Measurements from ENCODE around the gene POGLUT2.

DNA sequence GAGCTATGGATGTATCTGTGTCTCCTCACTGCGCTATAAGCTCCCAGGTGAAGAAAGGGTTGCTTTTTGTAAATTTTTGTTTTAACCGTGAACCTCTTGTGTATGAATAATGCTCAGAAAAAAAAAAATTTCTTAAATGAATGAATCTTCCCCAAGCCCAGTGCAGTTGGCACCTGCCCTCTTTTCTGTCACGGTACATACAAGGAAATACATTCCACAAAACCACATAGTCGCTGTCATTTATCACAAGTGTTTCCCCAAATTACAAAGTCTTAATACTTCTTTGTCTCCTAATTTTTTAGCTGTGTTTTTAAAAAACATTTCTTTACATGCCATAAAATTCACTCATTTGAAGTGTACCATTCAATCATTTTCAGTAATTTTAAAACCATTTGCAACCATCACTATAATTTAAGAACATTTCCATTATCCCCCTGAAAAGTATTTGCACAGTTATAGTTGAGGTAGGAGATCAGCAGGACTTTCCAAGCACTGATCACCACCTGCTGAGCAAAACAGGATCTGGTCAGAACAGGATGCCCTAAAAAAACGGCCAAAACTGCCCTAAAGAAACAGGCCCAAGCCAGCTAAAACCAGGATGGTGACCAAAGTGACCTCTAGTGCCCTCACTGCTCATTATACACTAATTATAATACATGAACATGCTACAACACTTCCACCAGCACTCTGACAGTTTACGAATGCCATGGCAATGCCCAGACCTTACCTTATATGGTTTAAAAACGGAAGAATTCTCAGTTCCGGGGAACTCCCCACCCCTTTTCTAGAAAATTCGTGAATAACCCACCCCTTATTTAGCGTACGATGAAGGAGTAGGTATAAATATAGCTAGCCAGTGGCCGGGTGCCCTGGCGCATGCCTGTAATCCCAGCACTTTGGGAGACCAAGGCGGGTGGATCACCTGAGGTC, 23.9 kb downstream of the POGLUT2 start:
- TF ChIP-seq, protein P1, sequence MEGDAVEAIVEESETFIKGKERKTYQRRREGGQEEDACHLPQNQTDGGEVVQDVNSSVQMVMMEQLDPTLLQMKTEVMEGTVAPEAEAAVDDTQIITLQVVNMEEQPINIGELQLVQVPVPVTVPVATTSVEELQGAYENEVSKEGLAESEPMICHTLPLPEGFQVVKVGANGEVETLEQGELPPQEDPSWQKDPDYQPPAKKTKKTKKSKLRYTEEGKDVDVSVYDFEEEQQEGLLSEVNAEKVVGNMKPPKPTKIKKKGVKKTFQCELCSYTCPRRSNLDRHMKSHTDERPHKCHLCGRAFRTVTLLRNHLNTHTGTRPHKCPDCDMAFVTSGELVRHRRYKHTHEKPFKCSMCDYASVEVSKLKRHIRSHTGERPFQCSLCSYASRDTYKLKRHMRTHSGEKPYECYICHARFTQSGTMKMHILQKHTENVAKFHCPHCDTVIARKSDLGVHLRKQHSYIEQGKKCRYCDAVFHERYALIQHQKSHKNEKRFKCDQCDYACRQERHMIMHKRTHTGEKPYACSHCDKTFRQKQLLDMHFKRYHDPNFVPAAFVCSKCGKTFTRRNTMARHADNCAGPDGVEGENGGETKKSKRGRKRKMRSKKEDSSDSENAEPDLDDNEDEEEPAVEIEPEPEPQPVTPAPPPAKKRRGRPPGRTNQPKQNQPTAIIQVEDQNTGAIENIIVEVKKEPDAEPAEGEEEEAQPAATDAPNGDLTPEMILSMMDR (optimal IDR thresholded peaks at IDR 0.05 in 1 of 3, IDR thresholded peaks at IDR 0.05 in 1 of 3, conservative IDR thresholded peaks at IDR 0.05 in 1 of 3; ENCODE audit: extremely low read depth in 1 of 3, insufficient read depth in 2 of 3, low read length in 3 of 3), result no peak
- TF ChIP-seq EZH2 (IDR thresholded peaks at IDR 0.05; ENCODE audit: low read length), result no peak

Measured in keratinocyte (primary cell).